Mononuclear cell (primary cell): Measurements from ENCODE around the gene DDX49. TPM values are rescaled to one million over a fixed set of nuclear protein-coding genes. Genes with fewer than 3 reads are reported as not detected.

Source experiments
- H3K27me3 ChIP-seq: 2 replicates; pipeline ENCODE4 v1.6.0; 2011; ENCODE audit warnings: low read length, control low read depth; ENCODE audit not compliant: insufficient read depth
- H3K4me1 ChIP-seq: 2 replicates; pipeline ENCODE4 v1.5.1; 2011; ENCODE audit warnings: mild to moderate bottlenecking, low read length, control low read depth; ENCODE audit not compliant: insufficient read depth
- H3K4me3 ChIP-seq: 2 replicates; pipeline ENCODE4 v1.5.1; 2011; ENCODE audit warnings: mild to moderate bottlenecking, low read length, moderate library complexity
- H3K9me3 ChIP-seq: 2 replicates; pipeline ENCODE4 v1.5.1; 2011; ENCODE audit warnings: low read depth, mild to moderate bottlenecking, control low read depth, low read length
- total RNA-seq: library from RNA; depleted of rRNA; stranded (reverse); fragments of >200 nt; gene quantifications from one replicate; pipeline ENCODE4 v1.2.3, GENCODE V29; 2012

DDX49 gene
- total RNA-seq, 1 donor: 27.5 TPM

GRCh38 chr19:18889949-18890745, 29.4 kb upstream of the DDX49 start:
- Histone ChIP-seq H3K27me3 (peaks cover 8% of the 10 kb centered on the region), H3K4me3 (no peak overlapping the region), H3K4me1 (peaks cover 3% of the 10 kb centered on the region), H3K9me3 (no peaks in the 10 kb centered on the region)

GRCh38 chr19:18893587-18894253, 25.8 kb upstream of the DDX49 start:
- Histone ChIP-seq H3K4me3 (no peak overlapping the region), H3K9me3 (no peaks in the 10 kb centered on the region)

GRCh38 chr19:18894254-18895037, 25.1 kb upstream of the DDX49 start:
- H3K9me3 ChIP-seq: no peaks in the 10 kb centered on the region
- peaks cover 8% of the 10 kb centered on the region for H3K4me1 ChIP-seq
- H3K4me3 ChIP-seq: no peak overlapping the region
- peaks cover 16% of the 10 kb centered on the region for H3K27me3 ChIP-seq

More at GRCh38 chr19:18893587-18894253, 25.8 kb upstream of the DDX49 start:
- Histone ChIP-seq H3K27me3 (peaks cover 16% of the 10 kb centered on the region), H3K4me1 (peaks cover 8% of the 10 kb centered on the region)

- Histone ChIP-seq H3K27me3 (peaks cover 16% of the 10 kb centered on the region), H3K9me3 (no peaks in the 10 kb centered on the region), H3K4me3 (no peak overlapping the region), H3K4me1 (peaks cover 8% of the 10 kb centered on the region)
Observed at GRCh38 chr19:18895038-18895823, 24.3 kb upstream of the DDX49 start.

DNA sequence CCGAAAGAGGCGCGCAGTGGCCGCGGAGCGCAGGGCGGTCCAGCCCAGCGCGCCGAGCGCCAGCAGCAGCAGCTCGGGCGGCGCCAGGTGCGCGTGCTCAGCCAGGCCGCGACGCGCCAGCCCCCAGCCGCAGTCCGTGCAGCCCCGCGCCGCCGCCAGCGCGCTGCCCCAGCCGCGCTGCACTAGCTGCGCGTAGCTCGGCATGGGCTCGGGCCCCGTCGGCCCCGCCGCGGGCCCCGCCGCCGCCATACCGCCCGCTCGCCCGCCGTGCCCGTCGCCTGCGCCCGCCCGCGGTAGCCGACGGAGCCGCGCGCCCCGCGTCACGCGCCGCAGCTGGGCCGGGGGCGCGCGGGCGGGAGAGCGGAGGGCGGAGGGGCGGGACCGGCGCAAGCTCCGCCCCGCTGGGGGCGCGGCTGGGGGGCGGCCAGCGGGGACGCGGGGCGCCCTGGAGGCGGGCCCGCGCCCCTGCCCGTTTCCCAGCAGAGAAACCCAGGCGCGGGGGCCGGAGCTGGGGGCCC, 23.6 kb upstream of the DDX49 start, which contains the start of gene CERS1:
Gene CERS1 (minus strand): TSS at position 335 of the 518 bp plus-strand sequence. CDS start 86 bp downstream, at position 249.
- H3K4me3 ChIP-seq: no peak within 1 kb of the TSS
- H3K4me1 ChIP-seq: peaks cover 8% of the 10 kb centered on the region
- no peaks in the 10 kb centered on the region for H3K9me3 ChIP-seq
- H3K27me3 ChIP-seq: peaks cover 16% of the 10 kb centered on the region

- H3K4me1 ChIP-seq: peaks cover 8% of the 10 kb centered on the region
- no peak overlapping the region for H3K4me3 ChIP-seq
- no peaks in the 10 kb centered on the region for H3K9me3 ChIP-seq
- peaks cover 16% of the 10 kb centered on the region for H3K27me3 ChIP-seq
Observed at GRCh38 chr19:18896421-18896841, 23.1 kb upstream of the DDX49 start.

- peaks cover 16% of the 10 kb centered on the region for H3K27me3 ChIP-seq
- no peak overlapping the region for H3K4me3 ChIP-seq
- peaks cover 8% of the 10 kb centered on the region for H3K4me1 ChIP-seq
- H3K9me3 ChIP-seq: no peaks in the 10 kb centered on the region
Observed at GRCh38 chr19:18897094-18898029, 22.2 kb upstream of the DDX49 start.

- peaks cover 16% of the 10 kb centered on the region for H3K27me3 ChIP-seq
- peaks cover 8% of the 10 kb centered on the region for H3K4me1 ChIP-seq
- H3K4me3 ChIP-seq: no peak overlapping the region
Observed at GRCh38 chr19:18898081-18898606, 21.4 kb upstream of the DDX49 start.

GRCh38 chr19:18898607-18899408, 20.7 kb upstream of the DDX49 start:
- Histone ChIP-seq H3K27me3 (peaks cover 16% of the 10 kb centered on the region), H3K4me3 (no peak overlapping the region), H3K9me3 (no peaks in the 10 kb centered on the region), H3K4me1 (peaks cover 8% of the 10 kb centered on the region)

More at GRCh38 chr19:18898081-18898606, 21.4 kb upstream of the DDX49 start:
- no peaks in the 10 kb centered on the region for H3K9me3 ChIP-seq

GRCh38 chr19:18899624-18900560, 19.6 kb upstream of the DDX49 start:
- Histone ChIP-seq H3K27me3 (peaks cover 10% of the 10 kb centered on the region), H3K9me3 (no peaks in the 10 kb centered on the region), H3K4me3 (no peak overlapping the region), H3K4me1 (peaks cover 7% of the 10 kb centered on the region)

DNA sequence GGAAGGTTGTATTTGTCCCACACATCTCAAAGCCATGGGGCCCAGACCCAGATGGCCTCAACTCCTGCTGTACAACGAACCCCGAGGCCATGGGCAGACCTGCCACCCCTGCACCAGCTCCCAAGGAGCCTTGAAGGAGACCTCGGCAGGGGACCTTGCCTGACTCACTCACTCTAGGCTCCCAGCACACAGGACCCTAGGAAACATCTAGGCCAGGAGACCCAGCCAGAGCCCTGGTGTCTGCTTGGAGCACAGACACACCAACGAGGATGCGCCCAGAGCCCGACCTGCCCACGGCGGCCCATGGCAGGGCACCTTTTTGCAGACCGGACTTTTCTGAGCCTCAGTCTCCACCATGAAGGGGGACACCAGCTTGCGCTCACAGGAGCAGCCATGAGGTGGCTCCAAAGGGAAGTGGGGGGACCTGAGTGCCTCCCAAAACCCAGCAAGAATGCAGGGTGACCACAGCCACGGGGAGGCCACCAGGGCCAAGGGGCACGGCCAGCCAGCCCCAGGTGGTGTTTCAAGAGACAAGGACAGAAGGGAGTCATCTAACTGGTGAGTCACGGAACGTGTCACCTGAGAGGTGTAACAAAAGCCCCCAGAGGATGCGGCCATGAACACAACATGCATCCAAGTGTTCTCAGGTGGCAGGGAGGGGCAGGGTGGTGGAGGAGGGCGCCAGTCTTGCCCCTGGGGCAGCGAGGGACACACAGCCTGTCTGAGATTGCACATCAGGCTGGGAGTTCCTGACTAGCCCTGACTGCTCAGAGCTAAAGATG, 18.6 kb upstream of the DDX49 start:
- H3K9me3 ChIP-seq: no peaks in the 10 kb centered on the region
- peaks cover 4% of the 10 kb centered on the region for H3K27me3 ChIP-seq
- H3K4me1 ChIP-seq: no peaks in the 10 kb centered on the region
- no peak overlapping the region for H3K4me3 ChIP-seq
